DMS53 (cell line): ENCODE results near the gene TOP1.
"Not testable (repeated sequence)": the region's sequence is repeated elsewhere in the genome, so short reads cannot be mapped to it uniquely, and the experiment has no call there.

ENCODE experiments used
- DNase-seq: peaks from one replicate; lab custom pipeline; 2025; lab: John Stamatoyannopoulos, UW

TOP1 gene

DNA sequence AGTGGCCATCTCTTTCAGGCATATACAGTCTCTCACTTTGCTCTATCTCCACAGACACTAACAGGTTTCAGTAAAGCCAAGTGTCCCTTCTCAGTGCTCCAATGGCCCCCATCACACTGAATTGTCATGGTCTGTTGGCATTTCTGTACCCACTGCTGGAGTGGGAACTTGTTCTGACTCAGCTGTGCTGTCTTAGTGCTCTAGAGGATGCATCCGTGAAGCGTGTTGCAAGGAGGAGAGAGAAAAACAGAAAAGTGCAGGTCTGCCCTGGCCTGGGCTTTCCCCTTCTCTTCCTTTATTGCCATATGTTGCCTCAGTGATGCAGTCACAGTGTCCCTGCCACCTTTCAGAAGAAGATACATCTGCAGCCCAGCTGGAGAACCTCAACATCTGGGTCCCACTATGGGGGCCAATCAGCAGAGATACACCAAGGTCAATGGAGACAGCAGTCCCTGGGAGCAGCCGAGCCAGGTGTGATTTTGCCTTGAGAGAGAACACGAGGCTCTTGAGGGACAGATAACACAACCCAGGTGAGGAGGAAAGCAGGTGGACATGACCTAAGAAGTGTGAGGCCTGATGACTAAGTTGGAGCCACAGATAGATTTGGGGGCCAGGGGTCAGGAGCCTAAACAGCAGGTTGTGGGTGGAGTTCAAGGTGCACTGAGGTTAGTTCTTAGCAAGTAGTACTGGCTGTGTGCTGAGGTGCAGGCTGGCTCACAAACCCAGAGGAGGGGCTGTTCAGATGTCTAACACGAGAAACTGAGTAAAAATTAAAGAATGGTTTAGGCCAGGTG is 103.2 kb downstream of the TOP1 start:
- no peak for DNase-seq

DNA sequence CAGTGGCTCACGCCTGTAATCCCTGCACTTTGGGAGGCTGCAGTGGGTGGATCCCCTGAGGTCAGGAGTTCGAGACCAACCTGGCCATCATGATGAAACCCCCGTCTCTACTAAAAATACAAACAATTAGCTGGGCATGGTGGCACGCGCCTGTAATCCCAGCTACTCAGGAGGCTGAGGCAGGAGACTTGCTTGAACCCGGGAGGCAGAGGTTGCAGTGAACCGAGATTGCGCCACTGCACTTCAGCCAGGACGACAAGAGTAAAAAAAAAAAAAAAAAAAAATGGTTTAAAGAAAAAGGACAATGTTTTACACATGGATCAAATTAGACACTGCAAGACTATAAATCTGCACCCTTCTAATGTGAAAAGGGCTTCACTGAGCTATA is 103.8 kb downstream of the TOP1 start:
- DNase-seq = not testable (repeated sequence)

- no peak for DNase-seq
These were observed 105.2 kb downstream of the TOP1 start for GRCh38 chr20:41133709-41134361.

DNA sequence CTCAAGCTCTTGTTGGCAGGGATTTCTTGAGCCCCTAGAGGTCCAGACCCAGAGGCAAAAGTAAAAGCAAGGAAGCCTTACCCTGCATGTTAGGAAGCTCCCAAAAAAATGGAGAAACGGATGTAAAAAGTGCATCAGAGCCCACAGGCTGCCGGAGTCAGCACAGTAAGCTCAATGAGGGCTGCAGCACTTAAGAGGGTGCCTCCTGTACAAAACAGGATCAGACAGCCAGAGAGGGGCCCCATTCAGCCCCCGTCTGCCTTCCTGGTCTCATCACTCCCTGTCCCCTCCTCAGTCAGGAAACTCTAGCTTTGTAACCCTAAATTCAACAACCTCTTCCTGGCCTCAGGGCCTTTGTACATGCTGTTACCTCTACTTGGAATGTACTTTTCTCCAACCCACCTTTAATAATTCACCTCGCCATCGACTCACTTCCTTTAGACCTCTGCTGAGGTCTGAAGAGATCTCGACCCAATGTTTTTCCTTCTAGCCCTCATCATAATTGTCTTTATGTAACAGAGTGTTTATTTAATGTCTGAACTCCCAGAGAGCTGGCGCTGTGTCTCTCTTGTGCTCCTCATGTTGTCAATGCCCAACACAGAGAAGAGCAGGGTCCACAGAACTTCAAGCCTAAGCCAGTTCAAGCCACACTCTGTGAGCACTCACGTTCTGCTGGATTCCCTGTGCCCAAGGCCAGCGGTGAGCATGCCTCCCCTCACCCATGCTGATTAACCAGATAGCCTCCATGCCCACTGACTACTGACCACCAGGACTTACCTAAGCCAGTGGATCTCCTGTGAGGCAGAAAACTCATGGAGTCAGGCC is 106.0 kb downstream of the TOP1 start:
- no peak for DNase-seq

DNA sequence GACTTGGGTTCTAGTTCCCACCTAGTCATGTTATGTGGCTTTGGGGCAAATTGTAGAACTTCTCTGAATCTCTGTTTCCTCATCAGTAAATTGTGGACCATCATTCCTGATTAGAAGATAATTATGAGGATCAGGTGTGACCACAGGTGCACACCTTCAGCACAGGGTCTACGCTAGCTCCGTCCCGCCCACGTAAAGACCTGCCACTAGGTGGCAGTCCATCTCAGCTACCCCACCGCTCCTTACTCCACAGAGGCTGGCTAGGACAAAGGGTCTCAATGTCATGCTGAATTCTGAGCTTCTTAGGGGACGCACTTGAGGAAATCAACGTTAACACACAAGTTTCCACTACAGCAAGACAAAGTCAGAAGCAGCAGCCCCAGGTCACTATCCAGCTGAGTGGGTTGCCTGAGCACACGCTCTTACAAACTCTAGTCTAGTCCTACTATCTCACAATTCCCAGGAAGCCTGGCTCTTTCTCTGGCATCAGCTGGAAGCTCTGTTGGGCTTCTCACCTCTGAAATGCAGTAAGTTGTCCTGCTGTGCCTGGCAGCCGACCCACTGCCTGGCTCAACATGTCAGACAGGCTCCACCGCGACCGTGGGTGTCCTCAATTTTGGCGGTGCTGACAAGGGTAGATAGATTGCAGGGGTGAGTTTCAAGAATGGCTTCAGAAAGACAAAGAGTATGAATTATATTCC is 106.7 kb downstream of the TOP1 start:
- peak; percentile 76 for DNase-seq

GRCh38 chr20:41135888-41136679 is 107.5 kb downstream of the TOP1 start:
- peak; percentile 32 for DNase-seq

DNA sequence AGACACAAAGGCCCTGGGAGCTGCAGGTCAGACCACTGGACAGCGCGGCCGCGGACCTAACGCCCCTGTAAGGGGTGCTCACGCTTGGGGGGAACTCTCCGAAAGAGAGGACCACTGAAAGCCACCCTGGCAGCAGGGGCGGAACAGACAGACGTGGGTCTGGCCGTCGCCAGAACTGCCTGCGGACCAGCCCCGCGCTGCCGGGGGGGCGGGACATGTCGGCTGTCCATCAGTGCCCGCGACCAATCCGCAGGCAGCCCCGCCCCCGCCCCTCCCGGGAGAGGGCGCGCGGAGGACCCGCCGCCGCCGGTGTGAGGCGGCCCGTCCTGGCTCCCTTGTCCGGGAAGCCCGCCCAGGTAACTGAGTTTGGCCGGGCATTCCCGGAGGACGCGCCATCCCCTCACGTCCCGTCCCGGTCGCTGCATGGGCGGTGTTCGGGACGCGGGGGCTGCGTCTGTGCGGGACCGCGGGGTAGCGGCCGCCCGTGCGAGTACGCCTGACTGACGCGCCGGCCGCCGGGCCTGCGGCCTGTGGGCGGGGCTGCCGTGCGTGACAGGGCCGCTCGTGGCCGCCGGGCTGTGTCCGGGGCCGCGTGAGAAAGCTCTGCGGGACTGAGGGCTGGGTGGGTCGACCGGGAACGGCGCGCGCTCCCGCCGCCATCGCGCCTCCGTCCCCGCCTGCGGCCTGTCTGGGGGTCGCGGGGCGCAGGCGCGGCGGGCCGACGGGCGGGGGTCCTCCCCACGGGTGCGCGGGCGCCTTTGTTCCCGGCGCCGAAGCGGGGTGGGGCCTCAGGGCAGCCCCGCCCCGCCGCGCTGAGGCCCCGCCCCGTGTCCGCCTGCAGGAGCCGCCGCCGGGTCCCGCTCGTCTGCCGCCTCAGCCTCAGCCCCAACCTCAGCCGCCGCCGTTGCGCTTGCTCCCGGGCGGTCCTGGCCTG is 108.3 kb downstream of the TOP1 start, which contains the start of gene PLCG1:
Gene PLCG1 (plus strand): TSS at position 864 of the 934 bp plus-strand sequence. CDS start 99 bp downstream, outside the sequence.
- DNase-seq = peak; percentile 94

DNA sequence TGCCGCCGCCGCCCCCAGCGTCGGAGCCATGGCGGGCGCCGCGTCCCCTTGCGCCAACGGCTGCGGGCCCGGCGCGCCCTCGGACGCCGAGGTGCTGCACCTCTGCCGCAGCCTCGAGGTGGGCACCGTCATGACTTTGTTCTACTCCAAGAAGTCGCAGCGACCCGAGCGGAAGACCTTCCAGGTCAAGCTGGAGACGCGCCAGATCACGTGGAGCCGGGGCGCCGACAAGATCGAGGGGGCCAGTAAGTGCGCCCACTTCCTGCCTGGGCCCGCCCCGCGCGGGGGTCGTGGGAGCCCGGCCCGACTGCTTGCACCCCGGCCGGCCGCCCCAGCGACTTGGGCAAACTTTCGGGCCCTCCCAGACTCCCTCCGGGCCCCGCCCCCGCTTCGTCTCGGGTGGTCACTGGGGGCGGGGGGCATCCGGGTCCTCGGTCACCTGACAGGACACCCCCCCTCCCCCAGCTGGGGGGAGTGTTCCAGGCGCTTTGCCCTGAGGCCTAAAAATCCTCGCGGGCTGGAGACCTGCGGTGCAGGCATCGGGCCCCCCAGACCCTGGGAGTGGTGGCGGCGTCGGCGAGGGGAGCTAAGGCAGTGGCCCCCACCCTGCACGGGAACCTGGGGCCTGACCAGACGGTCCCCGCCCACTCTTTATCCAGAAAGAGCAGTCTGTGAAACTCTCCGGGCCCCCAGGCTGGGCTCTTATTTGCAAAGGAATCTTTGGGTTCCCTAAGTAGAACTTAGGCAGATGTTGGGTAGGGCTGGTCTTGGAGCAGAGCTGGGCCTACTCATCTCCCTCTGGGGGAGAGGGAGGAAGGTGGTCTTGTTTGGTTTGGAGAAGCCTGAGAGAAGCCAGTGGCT is 109.2 kb downstream of the TOP1 start:
- peak; percentile 73 for DNase-seq

- DNase-seq = peak; percentile 25
These were observed 110.0 kb downstream of the TOP1 start for GRCh38 chr20:41138475-41139226.

- no peak for DNase-seq
These were observed 110.8 kb downstream of the TOP1 start for GRCh38 chr20:41139227-41140093.

DNA sequence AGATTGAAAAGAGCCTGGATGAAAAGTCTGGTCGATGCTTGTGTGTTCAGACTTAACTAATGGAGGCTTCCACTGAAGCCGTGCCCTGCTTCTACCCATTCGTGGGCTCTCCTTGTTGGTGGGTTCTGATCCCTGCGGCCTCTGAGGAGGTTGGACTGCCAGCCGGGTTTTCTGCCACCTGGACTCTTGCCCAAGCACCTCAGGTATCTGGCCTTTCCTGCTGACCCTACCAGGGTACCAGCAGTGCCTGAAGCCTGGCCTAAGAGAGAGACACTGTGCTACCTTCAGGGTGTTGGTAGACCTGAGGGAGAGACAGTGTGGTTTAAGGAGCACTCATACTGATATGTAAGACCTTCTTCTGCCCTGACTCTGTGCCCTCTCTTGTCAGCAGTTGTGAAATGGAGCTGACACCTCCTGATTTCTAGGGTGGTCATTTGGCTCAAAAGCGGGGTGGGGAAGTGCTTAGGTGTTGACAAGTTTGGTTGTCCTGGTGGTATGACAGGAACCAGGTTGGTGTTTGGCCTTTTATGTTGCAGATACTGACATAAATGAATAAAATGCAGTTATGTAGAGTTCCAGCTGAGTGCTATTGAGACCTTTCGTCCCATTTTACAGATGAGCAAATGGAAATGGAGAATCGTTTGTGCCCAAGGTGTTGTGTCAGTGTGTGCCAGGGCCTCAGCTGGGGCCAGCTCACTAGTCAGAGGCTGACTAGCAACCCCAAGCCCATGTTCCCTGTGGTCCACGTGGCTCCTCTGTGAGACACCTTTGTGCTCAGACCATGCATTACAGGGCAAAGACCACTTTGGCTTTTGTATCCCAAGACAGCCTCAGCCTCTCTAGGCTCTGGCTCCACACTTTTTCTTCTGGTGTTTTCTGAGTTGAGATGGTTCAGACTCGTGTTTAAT is 111.9 kb downstream of the TOP1 start:
- no peak for DNase-seq

- DNase-seq = no peak
These were observed 112.7 kb downstream of the TOP1 start for GRCh38 chr20:41141153-41141815.

DNA sequence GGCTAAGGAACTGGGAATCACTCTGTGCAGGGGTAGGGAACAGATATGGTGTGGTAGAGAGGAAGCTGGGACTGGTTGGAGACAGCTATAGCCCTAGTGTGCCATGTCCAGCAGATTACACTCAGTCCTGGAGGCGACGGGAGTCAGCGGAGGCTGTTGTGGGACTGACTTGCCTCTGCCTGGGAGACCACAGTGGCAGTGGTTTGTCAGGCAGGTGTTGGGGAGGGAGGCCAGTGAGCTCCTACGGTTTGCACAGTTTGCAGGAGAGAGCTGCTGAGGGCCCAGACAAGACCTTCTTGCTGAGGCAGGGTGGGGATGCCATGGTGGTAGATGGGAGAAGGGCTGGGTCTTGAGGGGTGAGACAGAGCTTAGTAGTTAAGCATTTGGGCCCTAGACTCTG is 113.6 kb downstream of the TOP1 start:
- no peak for DNase-seq

GRCh38 chr20:41142919-41143318 is 114.3 kb downstream of the TOP1 start:
- no peak for DNase-seq

DNA sequence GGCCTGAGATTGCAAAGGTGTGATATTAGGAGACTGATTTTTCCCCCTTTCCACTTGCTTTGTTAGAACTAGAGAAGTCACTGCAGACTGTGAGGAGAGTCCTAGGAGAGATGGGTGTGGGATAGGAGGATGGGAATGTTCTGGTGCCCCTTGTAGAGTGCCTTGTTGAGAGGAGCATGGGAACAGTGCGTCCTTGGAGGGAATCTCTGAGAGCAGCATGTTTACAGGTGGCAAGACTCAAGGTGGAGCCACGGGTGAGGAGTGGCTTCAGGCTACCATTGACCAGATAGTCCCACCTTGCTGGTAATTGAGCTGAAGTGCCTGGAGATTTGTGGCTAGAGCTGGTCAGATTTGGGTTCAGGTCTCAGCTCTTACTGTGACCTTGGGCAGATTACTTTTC is 114.7 kb downstream of the TOP1 start:
- DNase-seq = no peak

DNA sequence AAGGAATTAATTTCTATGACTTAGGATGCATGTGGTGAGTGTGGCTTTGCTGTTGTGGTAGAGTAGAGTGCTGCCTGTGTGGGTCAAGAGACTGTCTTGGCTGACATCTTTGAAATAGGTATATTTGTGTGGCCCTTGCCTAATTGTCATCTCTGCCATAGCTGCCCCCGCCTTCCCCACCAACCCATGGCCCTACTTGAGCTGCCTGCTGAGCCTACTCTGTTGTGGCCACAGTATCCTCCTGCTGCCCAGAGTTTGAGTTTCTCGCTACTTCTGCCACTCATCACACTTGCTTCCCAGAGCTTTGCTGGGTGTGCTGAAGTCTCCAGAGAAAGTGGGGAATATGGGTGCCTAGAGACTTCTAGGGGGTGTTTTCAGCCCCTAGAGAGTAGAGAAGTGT is 116.7 kb downstream of the TOP1 start:
- no peak for DNase-seq
